ENCODE measurements around the gene LTBP1.

DNA sequence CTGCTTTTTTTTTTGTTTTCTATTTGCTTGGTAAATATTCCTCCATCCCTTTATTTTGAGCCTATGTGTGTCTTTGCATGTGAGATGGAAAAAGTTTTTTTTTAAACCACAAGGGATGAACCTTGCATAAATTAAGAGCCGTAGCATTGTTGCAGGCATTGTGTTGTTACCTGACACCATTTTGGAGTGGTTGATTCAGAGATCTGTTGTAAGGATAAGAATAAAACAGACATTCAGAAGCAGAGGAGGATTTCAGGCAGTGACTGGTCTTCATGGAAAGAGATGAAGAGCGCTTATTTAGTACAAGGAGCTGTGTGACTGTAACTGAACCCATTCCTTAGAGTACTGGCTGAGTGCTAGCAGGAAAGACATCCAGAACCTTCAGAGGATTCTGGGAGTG, 101.2 kb downstream of the LTBP1 start:
- TF ChIP-seq, protein P1, sequence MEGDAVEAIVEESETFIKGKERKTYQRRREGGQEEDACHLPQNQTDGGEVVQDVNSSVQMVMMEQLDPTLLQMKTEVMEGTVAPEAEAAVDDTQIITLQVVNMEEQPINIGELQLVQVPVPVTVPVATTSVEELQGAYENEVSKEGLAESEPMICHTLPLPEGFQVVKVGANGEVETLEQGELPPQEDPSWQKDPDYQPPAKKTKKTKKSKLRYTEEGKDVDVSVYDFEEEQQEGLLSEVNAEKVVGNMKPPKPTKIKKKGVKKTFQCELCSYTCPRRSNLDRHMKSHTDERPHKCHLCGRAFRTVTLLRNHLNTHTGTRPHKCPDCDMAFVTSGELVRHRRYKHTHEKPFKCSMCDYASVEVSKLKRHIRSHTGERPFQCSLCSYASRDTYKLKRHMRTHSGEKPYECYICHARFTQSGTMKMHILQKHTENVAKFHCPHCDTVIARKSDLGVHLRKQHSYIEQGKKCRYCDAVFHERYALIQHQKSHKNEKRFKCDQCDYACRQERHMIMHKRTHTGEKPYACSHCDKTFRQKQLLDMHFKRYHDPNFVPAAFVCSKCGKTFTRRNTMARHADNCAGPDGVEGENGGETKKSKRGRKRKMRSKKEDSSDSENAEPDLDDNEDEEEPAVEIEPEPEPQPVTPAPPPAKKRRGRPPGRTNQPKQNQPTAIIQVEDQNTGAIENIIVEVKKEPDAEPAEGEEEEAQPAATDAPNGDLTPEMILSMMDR (conservative IDR thresholded peaks at IDR 0.05; ENCODE audit: low read length), result no peak
- TF ChIP-seq EZH2phosphoT487 (IDR thresholded peaks at IDR 0.05; ENCODE audit: borderline replicate concordance, low read depth, low read length), result no peak
